Prostate gland (tissue), 2 donors: ENCODE data around the gene MFAP2. TPM values are rescaled to one million over a fixed set of nuclear protein-coding genes. Genes with fewer than 3 reads are reported as not detected.
A peak's percentile ranks its signal among the peaks of the same experiment; 100 is the strongest.

Source experiments
- DNase-seq: peaks from one replicate; pipeline ENCODE4 v3.0.0-alpha.2; 2019; ENCODE audit warnings: low spot score
- H3K27ac ChIP-seq, 2 donors: fragments of 200-600 bp; sonication (generic); 2 replicates each; pipeline ENCODE4 v1.5.1; 2017 to 2019
- H3K27me3 ChIP-seq: fragments of 200-600 bp; sonication (generic); replicated peaks from 2 replicates; pipeline ENCODE4 v1.5.1; 2019; ENCODE audit not compliant: insufficient read depth
- H3K36me3 ChIP-seq, 2 donors: fragments of 200-600 bp; sonication (generic); 1 replicate in 1 of 2; 2 replicates in 1 of 2; pipeline versions ENCODE4 v1.5.1 to v1.8.1; 2017 to 2019
- H3K4me1 ChIP-seq: fragments of 200-600 bp; sonication (generic); replicated peaks from 2 replicates; pipeline ENCODE4 v1.5.1; 2019
- H3K4me3 ChIP-seq, 2 donors: fragments of 200-600 bp; sonication (generic); 2 replicates each; pipeline ENCODE4 v1.5.1; 2017 to 2019
- H3K9me3 ChIP-seq: fragments of 200-600 bp; sonication (generic); 2 replicates; pipeline ENCODE4 v1.5.1; 2017
- CTCF ChIP-seq, 4 experiments: fragments of 200-600 bp in 2 of 4; fragments of 450-650 bp in 2 of 4; sonication (generic) in 2 of 4; IDR thresholded peaks; 1 replicate in 3 of 4; 2 replicates in 1 of 4; pipeline ENCODE4 v1.5.1; 2016 to 2019; ENCODE audit warnings: antibody characterized with exemption in 4 of 4, mild to moderate bottlenecking in 2 of 4, moderate library complexity in 2 of 4
- POLR2A ChIP-seq: fragments of 450-650 bp; IDR thresholded peaks from one replicate; pipeline ENCODE4 v1.6.1; 2016; ENCODE audit warnings: antibody characterized with exemption, mild to moderate bottlenecking
- POLR2AphosphoS5 ChIP-seq: sonication (generic); formaldehyde crosslinking; IDR thresholded peaks from one replicate; pipeline ENCODE4 v1.6.1; 2017; ENCODE audit warnings: antibody characterized with exemption
- WGBS: methylation state at CpG from one replicate; pipeline ENCODE4 v1.1.5; 2018; 5-methylcytosine and 5-hydroxymethylcytosine counted together
- intact Hi-C: fragments of 100-400 bp; cut with DNase I; formaldehyde crosslinking; loops from one replicate; pipeline ENCODE4 v1.14.2; 2022
- total RNA-seq, 2 donors: library from RNA; depleted of rRNA; stranded (reverse); fragments of >200 nt; gene quantifications; one replicate each; pipeline ENCODE4 v1.1.0, GENCODE V29; 2016

Gene MFAP2
- total RNA-seq, 2 donors from 2014 or later, result 6.3 to 31.0 TPM

DNA sequence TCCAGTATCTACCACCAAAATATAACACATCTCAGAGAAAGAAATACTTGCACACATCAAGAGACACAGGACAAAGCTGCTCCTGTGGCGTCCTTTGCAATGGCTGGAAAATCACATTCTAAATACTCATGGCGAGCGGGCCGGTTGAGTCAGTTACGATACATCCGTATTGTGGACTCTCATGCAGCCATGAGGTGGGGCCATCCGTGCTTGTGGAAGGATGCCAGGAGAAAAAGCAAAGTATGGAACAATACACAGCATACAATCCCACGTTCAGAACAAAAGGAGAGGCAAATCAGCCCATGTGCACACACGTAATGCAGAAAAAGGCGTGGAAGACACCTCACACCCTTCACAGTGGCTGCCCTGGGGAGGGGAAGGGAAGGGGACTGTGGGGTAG is 18.2 kb upstream of the MFAP2 start:
- Histone ChIP-seq H3K4me3 (no peak overlapping the region), H3K27ac (no peak overlapping the region), H3K27me3 (no peaks in the 10 kb centered on the region), H3K4me1 (no peaks in the 10 kb centered on the region), H3K9me3 (no peaks in the 10 kb centered on the region), H3K36me3 (peaks cover 0 to 4% of the 10 kb centered on the region in 2 donors)
- peak; percentile 47 for DNase-seq
- no peak for TF ChIP-seq CTCF (IDR thresholded peaks at IDR 0.05)
- TF ChIP-seq POLR2AphosphoS5, result peak; percentile 56
- no peak for TF ChIP-seq POLR2A
- 53% methylated on average over 10 of the region's 10 CpGs for WGBS
- intact Hi-C loops, result no loop called here

GRCh38 chr1:16996845-16997244 is 16.4 kb upstream of the MFAP2 start:
- Histone ChIP-seq H3K27me3 (no peaks in the 10 kb centered on the region), H3K27ac (no peak overlapping the region), H3K4me3 (no peak overlapping the region), H3K36me3 (no peaks in the 10 kb centered on the region), H3K4me1 (no peaks in the 10 kb centered on the region), H3K9me3 (no peaks in the 10 kb centered on the region)
- no peak for TF ChIP-seq CTCF (IDR thresholded peaks at IDR 0.05)
- no peak for TF ChIP-seq POLR2AphosphoS5
- TF ChIP-seq POLR2A, result no peak
- intact Hi-C loops, result no loop called here
- no peak for DNase-seq
- 98% methylated on average over 14 of the region's 14 CpGs for WGBS

- TF ChIP-seq CTCF (IDR thresholded peaks at IDR 0.05), result no peak
- TF ChIP-seq POLR2A, result no peak
- TF ChIP-seq POLR2AphosphoS5, result no peak
- H3K9me3 ChIP-seq, result no peaks in the 10 kb centered on the region
- H3K4me1 ChIP-seq, result no peaks in the 10 kb centered on the region
- no peaks in the 10 kb centered on the region for H3K36me3 ChIP-seq
- no peak overlapping the region for H3K4me3 ChIP-seq
- no peak overlapping the region for H3K27ac ChIP-seq
- intact Hi-C loops, result no loop called here
- 86% methylated on average over 12 of the region's 15 CpGs for WGBS
- H3K27me3 ChIP-seq, result no peaks in the 10 kb centered on the region
- no peak for DNase-seq
Measured at GRCh38 chr1:16993521-16994038, 13.2 kb upstream of the MFAP2 start.

- DNase-seq, result no peak
- 98% methylated on average over 9 of the region's 9 CpGs for WGBS
- H3K27me3 ChIP-seq, result no peaks in the 10 kb centered on the region
- H3K4me3 ChIP-seq, result no peak overlapping the region
- TF ChIP-seq POLR2A (no peak), CTCF (IDR thresholded peaks at IDR 0.05) (no peak), POLR2AphosphoS5 (no peak)
- no peaks in the 10 kb centered on the region for H3K4me1 ChIP-seq
- no peak overlapping the region for H3K27ac ChIP-seq
- no peaks in the 10 kb centered on the region for H3K9me3 ChIP-seq
- intact Hi-C loops, result no loop called here
- no peaks in the 10 kb centered on the region for H3K36me3 ChIP-seq
Measured at GRCh38 chr1:16992675-16993074, 12.3 kb upstream of the MFAP2 start.

GRCh38 chr1:16992102-16992501 is 11.7 kb upstream of the MFAP2 start:
- no peaks in the 10 kb centered on the region for H3K27me3 ChIP-seq
- no peaks in the 10 kb centered on the region for H3K4me1 ChIP-seq
- intact Hi-C loops, result no loop called here
- H3K36me3 ChIP-seq, result no peaks in the 10 kb centered on the region
- no peak for DNase-seq
- TF ChIP-seq POLR2A, result no peak
- no peak for TF ChIP-seq POLR2AphosphoS5
- TF ChIP-seq CTCF (IDR thresholded peaks at IDR 0.05), result no peak
- no peak overlapping the region for H3K4me3 ChIP-seq
- H3K27ac ChIP-seq, result no peak overlapping the region
- WGBS, result 95% methylated on average over 12 of the region's 12 CpGs
- no peaks in the 10 kb centered on the region for H3K9me3 ChIP-seq
